Coronary artery (tissue), 2 donors: ENCODE measurements around the gene KCNH1.

Experiments
- DNase-seq: peaks from one replicate; pipeline ENCODE4 v3.0.0-alpha.2; 2017; ENCODE audit warnings: low spot score
- H3K27ac ChIP-seq, 2 donors: fragments of 200-600 bp; sonication (generic); one replicate each; pipeline ENCODE4 v1.5.1; 2016 to 2019
- H3K4me3 ChIP-seq: fragments of 200-600 bp; sonication (generic); 2 replicates; pipeline ENCODE4 v1.5.1; 2016; ENCODE audit warnings: mild to moderate bottlenecking, moderate library complexity
- CTCF ChIP-seq: fragments of 200-600 bp; sonication (generic); IDR thresholded peaks from one replicate; pipeline ENCODE4 v1.5.1; 2019; ENCODE audit warnings: antibody characterized with exemption

KCNH1 gene

GRCh38 chr1:210901981-210902770 lies 231.8 kb downstream of the KCNH1 start:
- no peak for TF ChIP-seq CTCF
- no peak overlapping the region for H3K4me3 ChIP-seq
- DNase-seq: no peak
- no peak overlapping the region for H3K27ac ChIP-seq

GRCh38 chr1:210900820-210901219 lies 233.1 kb downstream of the KCNH1 start:
- Histone ChIP-seq H3K4me3 (no peak overlapping the region), H3K27ac (no peak overlapping the region)
- no peak for TF ChIP-seq CTCF
- no peak for DNase-seq

- no peak overlapping the region for H3K27ac ChIP-seq
- DNase-seq: no peak
- no peak for TF ChIP-seq CTCF
These were observed 233.9 kb downstream of the KCNH1 start for GRCh38 chr1:210900079-210900478.

GRCh38 chr1:210899676-210900075 lies 234.3 kb downstream of the KCNH1 start:
- no peak overlapping the region for H3K4me3 ChIP-seq
- no peak for DNase-seq
- no peak overlapping the region for H3K27ac ChIP-seq
- TF ChIP-seq CTCF: no peak

More at GRCh38 chr1:210900079-210900478, 233.9 kb downstream of the KCNH1 start:
- H3K4me3 ChIP-seq: no peak overlapping the region

GRCh38 chr1:210898473-210898872 lies 235.5 kb downstream of the KCNH1 start:
- no peak overlapping the region for H3K4me3 ChIP-seq
- no peak for TF ChIP-seq CTCF
- no peak overlapping the region for H3K27ac ChIP-seq
- no peak for DNase-seq

GRCh38 chr1:210883821-210884220 lies 250.1 kb downstream of the KCNH1 start:
- no peak for DNase-seq
- Histone ChIP-seq H3K4me3 (no peak overlapping the region), H3K27ac (no peak overlapping the region)
- TF ChIP-seq CTCF: no peak
